HepG2 (cell line): ENCODE results near the gene HAUS7. TPM values are rescaled to one million over a fixed set of nuclear protein-coding genes. Genes with fewer than 3 reads are reported as not detected.

ENCODE experiments used
- AHDC1 ChIP-seq: sonication (generic); formaldehyde crosslinking; IDR thresholded peaks from 2 replicates; pipeline ENCODE4 v1.5.1; 2020; ENCODE audit warnings: mild to moderate bottlenecking, missing genetic modification reagents, borderline replicate concordance
- CREB3 ChIP-seq: sonication (generic); formaldehyde crosslinking; IDR thresholded peaks from 2 replicates; pipeline ENCODE4 v1.5.0; 2020; ENCODE audit warnings: missing genetic modification reagents
- EEA1 ChIP-seq: sonication (generic); formaldehyde crosslinking; IDR thresholded peaks from 2 replicates; pipeline ENCODE4 v1.5.1; 2020; ENCODE audit warnings: mild to moderate bottlenecking, missing genetic modification reagents, borderline replicate concordance
- ETV6 ChIP-seq: sonication (generic); formaldehyde crosslinking; conservative IDR thresholded peaks from 2 replicates; pipeline ENCODE4 v1.4.0; 2020; ENCODE audit warnings: missing genetic modification reagents
- HOMEZ ChIP-seq: IDR thresholded peaks from 2 replicates; pipeline ENCODE4 v1.6.1; 2016; ENCODE audit warnings: low read depth
- ISL2 ChIP-seq: sonication (generic); formaldehyde crosslinking; IDR thresholded peaks from 2 replicates; pipeline ENCODE4 v1.5.0; 2020; ENCODE audit warnings: missing genetic modification reagents
- NFYB ChIP-seq: sonication (generic); formaldehyde crosslinking; IDR thresholded peaks from 2 replicates; pipeline ENCODE4 v1.4.0; 2020; ENCODE audit warnings: missing genetic modification reagents
- SAP130 ChIP-seq: IDR thresholded peaks from 2 replicates; pipeline ENCODE4 v1.6.1; 2016; ENCODE audit warnings: low read depth
- SP1 ChIP-seq, 2 experiments: fragments of 450-650 bp in 1 of 2; sonication (generic) in 1 of 2; formaldehyde crosslinking in 1 of 2; IDR thresholded peaks; 2 replicates each; pipeline versions ENCODE4 v1.4.0 to v1.6.1; 2016 to 2020; ENCODE audit warnings: missing genetic modification reagents in 1 of 2
- SP2 ChIP-seq: sonication (generic); formaldehyde crosslinking; IDR thresholded peaks from 2 replicates; pipeline ENCODE4 v1.5.1; 2020; ENCODE audit warnings: mild to moderate bottlenecking, missing genetic modification reagents
- TFDP2 ChIP-seq: sonication (generic); formaldehyde crosslinking; IDR thresholded peaks from 2 replicates; pipeline ENCODE4 v1.4.0; 2020; ENCODE audit warnings: missing genetic modification reagents
- ZMYM3 ChIP-seq: sonication (generic); formaldehyde crosslinking; IDR thresholded peaks from 2 replicates; pipeline ENCODE4 v1.5.1; 2020; ENCODE audit warnings: mild to moderate bottlenecking, missing genetic modification reagents
- ZNF205 ChIP-seq: IDR thresholded peaks from 2 replicates; pipeline ENCODE4 v1.6.1; 2018; ENCODE audit warnings: missing biosample characterization, missing genetic modification reagents
- ZNF280D ChIP-seq: sonication (generic); formaldehyde crosslinking; IDR thresholded peaks from 2 replicates; pipeline ENCODE4 v1.5.1; 2020; ENCODE audit warnings: mild to moderate bottlenecking, missing genetic modification reagents
- ZNF576 ChIP-seq: sonication (generic); formaldehyde crosslinking; IDR thresholded peaks from 2 replicates; pipeline ENCODE4 v1.4.0; 2020; ENCODE audit warnings: mild to moderate bottlenecking, missing genetic modification reagents
- polyA plus RNA-seq, 8 experiments: library from polyadenylated mRNA; depleted of rRNA in 3 of 8; stranded (reverse) in 7 of 8; unstranded in 1 of 8; fragments of >200 nt; fragmentation: Illumina TruSeq in 4 of 8; extraction: Trizol in 4 of 8; gene quantifications; 2 replicates each; pipeline versions ENCODE4 v1.2.1 to v1.2.3, GENCODE V29; 2011 to 2016; ENCODE audit warnings: low read depth in 4 of 8, missing spikeins in 1 of 8, mixed read lengths in 1 of 8; ENCODE audit not compliant: insufficient read depth in 1 of 8
- total RNA-seq, 5 experiments: library from RNA; depleted of rRNA; stranded (reverse); fragments of >200 nt; fragmentation: Illumina TruSeq; extraction: Trizol; gene quantifications; 2 replicates each; pipeline ENCODE4 v1.2.3, GENCODE V29; 2016; ENCODE audit warnings: low read depth in 1 of 5

HAUS7 gene
- total and polyA plus RNA-seq, 2 of the 13 experiments (the other 11 are each of a cell fraction or from before 2014, with no cell fraction given) = 10.9 to 42.4 TPM

- TF ChIP-seq ZNF280D (CRISPR knock-in tag) = no peak
- no peak for TF ChIP-seq HOMEZ (CRISPR knock-in tag)
- no peak for TF ChIP-seq ZNF576 (CRISPR knock-in tag)
- TF ChIP-seq NFYB (CRISPR knock-in tag) = peak; percentile 82
- peak; percentile 80 for TF ChIP-seq ZMYM3
- no peak for TF ChIP-seq EEA1
- TF ChIP-seq ZNF205 = no peak
- TF ChIP-seq TFDP2 (CRISPR knock-in tag) = peak; percentile 88
- no peak for TF ChIP-seq AHDC1 (CRISPR knock-in tag)
- no peak for TF ChIP-seq CREB3
- peak; percentile 27; the same call in 1 of the 2 replicates for TF ChIP-seq ISL2 (CRISPR knock-in tag)
- peak; percentile 94 for TF ChIP-seq SP2 (CRISPR knock-in tag)
- no peak for TF ChIP-seq ETV6
- TF ChIP-seq SAP130 (CRISPR knock-in tag) = peak; percentile 68; the same call in 1 of the 2 replicates
- no peak for TF ChIP-seq SP1 (IDR thresholded peaks at IDR 0.05)
- TF ChIP-seq SP1 (CRISPR knock-in tag; IDR thresholded peaks at IDR 0.05) = peak; percentile 80
These were observed at the start of gene HAUS7 (continued) for GRCh38 chrX:153470411-153471363.
